ENCODE measurements around the gene MRC1. TPM values are rescaled to one million over a fixed set of nuclear protein-coding genes. Genes with fewer than 3 reads are reported as not detected.

The MRC1 gene
- total RNA-seq, 2 donors from 2014 or later, result 71.1 to 157 TPM

GRCh38 chr10:17792991-17793390 is 16.2 kb upstream of the MRC1 start:
- DNase-seq (ENCODE audit: low spot score), result no peak
- intact Hi-C loops (cut with DNase I), result loop anchor here in 1 of 2 donors (1.0 kb wide), 1 partner anchor 27 kb away; no protein-coding TSS in a partner anchor

- intact Hi-C loops (cut with DNase I), result no loop called here
- DNase-seq (ENCODE audit: low spot score), result no peak
Measured at GRCh38 chr10:17793823-17794644, 15.1 kb upstream of the MRC1 start.

GRCh38 chr10:17795083-17795482 is 14.1 kb upstream of the MRC1 start:
- intact Hi-C loops (cut with DNase I), result no loop called here
- no peak for DNase-seq (ENCODE audit: low spot score)

- intact Hi-C loops (cut with DNase I), result no loop called here
Measured at GRCh38 chr10:17795813-17796594, 13.1 kb upstream of the MRC1 start.

GRCh38 chr10:17801507-17801906 is 7.6 kb upstream of the MRC1 start:
- intact Hi-C loops (cut with DNase I), result no loop called here
- no peak for DNase-seq (ENCODE audit: low spot score)

More at GRCh38 chr10:17795813-17796594, 13.1 kb upstream of the MRC1 start:
- DNase-seq (ENCODE audit: low spot score), result no peak

GRCh38 chr10:17802350-17802749 is 6.8 kb upstream of the MRC1 start:
- intact Hi-C loops (cut with DNase I), result no loop called here
- no peak for DNase-seq (ENCODE audit: low spot score)

GRCh38 chr10:17802976-17803375 is 6.2 kb upstream of the MRC1 start:
- no peak for DNase-seq (ENCODE audit: low spot score)
- intact Hi-C loops (cut with DNase I), result no loop called here

- intact Hi-C loops (cut with DNase I), result no loop called here
- no peak for DNase-seq (ENCODE audit: low spot score)
Measured at GRCh38 chr10:17805330-17805729, 3.8 kb upstream of the MRC1 start.

GRCh38 chr10:17805921-17806577 is 3.1 kb upstream of the MRC1 start:
- DNase-seq (ENCODE audit: low spot score), result no peak
- intact Hi-C loops (cut with DNase I), result no loop called here

GRCh38 chr10:17811146-17811865 is 2.2 kb downstream of the MRC1 start:
- intact Hi-C loops (cut with DNase I), result no loop called here

GRCh38 chr10:17814973-17815372 is 5.8 kb downstream of the MRC1 start:
- intact Hi-C loops (cut with DNase I), result no loop called here
- DNase-seq (ENCODE audit: low spot score), result no peak

More at GRCh38 chr10:17811146-17811865, 2.2 kb downstream of the MRC1 start:
- no peak for DNase-seq (ENCODE audit: low spot score)

- intact Hi-C loops (cut with DNase I), result no loop called here
- no peak for DNase-seq (ENCODE audit: low spot score)
Measured at GRCh38 chr10:17816199-17816598, 7.1 kb downstream of the MRC1 start.

- intact Hi-C loops (cut with DNase I), result no loop called here
- DNase-seq (ENCODE audit: low spot score), result no peak
Measured at GRCh38 chr10:17817316-17817715, 8.2 kb downstream of the MRC1 start.

- DNase-seq (ENCODE audit: low spot score), result no peak
- intact Hi-C loops (cut with DNase I), result no loop called here
Measured at GRCh38 chr10:17817790-17818189, 8.6 kb downstream of the MRC1 start.

GRCh38 chr10:17819836-17820235 is 10.7 kb downstream of the MRC1 start:
- DNase-seq (ENCODE audit: low spot score), result no peak
- intact Hi-C loops (cut with DNase I), result no loop called here

GRCh38 chr10:17820943-17821342 is 11.8 kb downstream of the MRC1 start:
- no peak for DNase-seq (ENCODE audit: low spot score)
- intact Hi-C loops (cut with DNase I), result no loop called here

GRCh38 chr10:17821893-17822292 is 12.7 kb downstream of the MRC1 start:
- no peak for DNase-seq (ENCODE audit: low spot score)
- intact Hi-C loops (cut with DNase I), result no loop called here

- no peak for DNase-seq (ENCODE audit: low spot score)
- intact Hi-C loops (cut with DNase I), result no loop called here
Measured at GRCh38 chr10:17831341-17831740, 22.2 kb downstream of the MRC1 start.

GRCh38 chr10:17831896-17832295 is 22.7 kb downstream of the MRC1 start:
- intact Hi-C loops (cut with DNase I), result no loop called here
- DNase-seq (ENCODE audit: low spot score), result no peak
